Pancreas (tissue), 10 donors: ENCODE results near the gene PRRC2B. TPM values are rescaled to one million over a fixed set of nuclear protein-coding genes. Genes with fewer than 3 reads are reported as not detected.

Experiments used
- ATAC-seq, 4 donors: fragments of 200-7000 bp; cut with Tn5 transposase; one replicate each; pipeline versions ENCODE4 v1.8.0 to v1.9.1; 2020; ENCODE audit warnings: mild to moderate bottlenecking in 4 of 4, moderate library complexity in 4 of 4
- DNase-seq, 6 donors: peaks; one replicate each; pipeline ENCODE4 v3.0.0-alpha.2; 2020
- FAIRE-seq: peaks from 2 replicates; lab custom pipeline; 2012; peaks lifted over from hg19 to GRCh38; lab: Jason Lieb, UNC
- H3K27ac ChIP-seq, 4 donors: fragments of 200-600 bp; sonication (generic); 1 replicate in 3 of 4; 2 replicates in 1 of 4; pipeline versions ENCODE4 v1.5.0 to v1.8.0; 2020
- H3K27me3 ChIP-seq, 4 donors: fragments of 200-600 bp; one replicate each; pipeline ENCODE4 v1.8.0; 2021
- H3K36me3 ChIP-seq, 3 donors: fragments of 200-600 bp; sonication (generic) in 1 of 3; one replicate each; pipeline versions ENCODE4 v1.5.0 to v1.8.0; 2020 to 2021
- H3K4me1 ChIP-seq, 3 donors: fragments of 200-600 bp; one replicate each; pipeline ENCODE4 v1.8.0; 2021
- H3K4me3 ChIP-seq, 4 donors: fragments of 200-600 bp; sonication (generic) in 2 of 4; one replicate each; pipeline versions ENCODE4 v1.5.0 to v1.8.0; 2020 to 2021
- H3K9me3 ChIP-seq, 4 donors: fragments of 200-600 bp; one replicate each; pipeline ENCODE4 v1.8.0; 2021
- CTCF ChIP-seq, 4 donors: fragments of 200-600 bp; sonication (generic) in 3 of 4; IDR thresholded peaks; one replicate each; pipeline versions ENCODE4 v1.5.0 to v1.8.0; 2021; ENCODE audit warnings: antibody characterized with exemption in 4 of 4
- WGBS, 2 donors: extraction: QIAGEN DNeasy Blood & Tissue Kit; methylation state at CpG; one replicate each; pipeline ENCODE4 v1.1.7; 2013; 5-methylcytosine and 5-hydroxymethylcytosine counted together
- intact Hi-C, 3 donors: fragments of 100-400 bp; cut with DNase I; formaldehyde crosslinking; loops; one replicate each; pipeline versions ENCODE4 v1.11.1 to v1.14.2; 2022
- polyA plus RNA-seq, 2 donors: library from polyadenylated mRNA; stranded (reverse); fragments of 200-250 nt; gene quantifications; one replicate each; pipeline ENCODE4 v1.2.3, GENCODE V29; 2013
- total RNA-seq, 6 donors: library from RNA; stranded (reverse); fragmentation: NEBNext Ultra II Directional in 4 of 6; extraction: Animal tissue kit (Norgen Biotek cat#: 25700) in 4 of 6; gene quantifications; one replicate each; pipeline versions ENCODE4 v1.2.1 to v1.2.4, GENCODE V29; 2021 to 2023
- donor health status: healthy with polysubstance abuse.
- donor health status: DM: no; HTN: no; CAD: no; lungs with moderate emphysema.
- donor health status: DM: no; HTN: no; CAD: no.
- donor health status: control.
- donor health status: control.
- donor health status: Bipolar disorder and iron deficiency.
- donor health status: DM: yes; HTN: yes; CAD: no.
- donor health status: DM: no; HTN: no; CAD: no.
- donor health status: DM: no; HTN: no; CAD: no.
- donor health status: DM: yes; HTN: yes; CAD: no.

Gene PRRC2B
- total and polyA plus RNA-seq, 8 donors, result 44.8 to 132 (median 90.3) TPM

DNA sequence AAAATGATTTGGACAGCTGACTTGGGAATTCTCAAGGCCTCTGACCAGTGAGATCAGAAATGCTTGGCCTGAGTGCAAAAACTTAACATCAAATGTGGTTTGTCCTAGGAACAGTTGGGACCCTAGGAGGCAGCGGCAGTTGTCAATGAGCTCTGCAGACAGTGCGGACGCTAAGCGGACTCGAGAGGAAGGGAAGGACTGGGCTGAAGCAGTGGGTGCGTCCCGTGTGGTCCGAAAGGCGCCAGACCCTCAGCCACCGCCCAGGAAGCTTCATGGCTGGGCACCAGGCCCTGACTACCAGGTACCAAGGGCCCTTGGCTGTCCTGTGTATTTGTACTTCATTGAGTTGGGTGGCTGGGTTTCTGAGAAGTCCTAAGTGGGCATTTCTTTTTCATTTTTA is 65.2 kb downstream of the PRRC2B start:
- no peak for FAIRE-seq
- intact Hi-C loops, result no loop called here
- no peak overlapping the region for H3K27ac ChIP-seq
- H3K36me3 ChIP-seq, result peaks cover 4 to 56% (median 26%) of the 10 kb centered on the region in 3 donors
- ATAC-seq, result no peak
- no peak overlapping the region for H3K4me3 ChIP-seq
- no peaks in the 10 kb centered on the region for H3K4me1 ChIP-seq
- no peaks in the 10 kb centered on the region for H3K9me3 ChIP-seq
- peak in 1 of 6 donors; percentile 30 for DNase-seq
- TF ChIP-seq CTCF (IDR thresholded peaks at IDR 0.05), result no peak
- no peaks in the 10 kb centered on the region for H3K27me3 ChIP-seq
- WGBS, 2 donors, result 94 to 98% methylated on average over 10 of the region's 10 CpGs

DNA sequence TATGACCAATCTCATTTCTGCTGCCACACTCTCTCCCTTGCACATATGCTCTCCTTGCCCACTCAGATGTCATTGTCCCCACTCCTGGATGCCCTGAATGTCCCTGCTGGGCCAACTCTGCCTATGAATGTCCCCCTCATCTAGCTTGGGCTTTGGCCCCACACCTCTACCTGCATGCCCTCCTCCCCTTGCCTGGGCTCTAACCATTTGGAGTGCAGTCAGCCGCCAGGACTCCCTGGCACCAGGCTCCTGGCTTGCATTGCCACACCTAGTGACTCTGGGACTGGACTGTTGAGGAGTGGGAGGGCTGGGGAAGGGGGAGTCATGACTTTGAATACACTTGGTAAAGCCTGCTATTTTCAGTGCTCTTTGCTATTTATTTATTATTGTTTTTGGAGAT is 67.3 kb downstream of the PRRC2B start:
- intact Hi-C loops, result no loop called here
- H3K36me3 ChIP-seq, result peaks cover 7 to 64% (median 27%) of the 10 kb centered on the region in 3 donors

GRCh38 chr9:131464354-131465000 is 70.6 kb downstream of the PRRC2B start:
- DNase-seq, result peak in 1 of 6 donors; percentile 52
- no peak for FAIRE-seq
- intact Hi-C loops, result no loop called here

More for the DNA sequence above, 67.3 kb downstream of the PRRC2B start:
- TF ChIP-seq CTCF (IDR thresholded peaks at IDR 0.05), result no peak
- FAIRE-seq, result no peak
- no peaks in the 10 kb centered on the region for H3K9me3 ChIP-seq
- no peak for ATAC-seq
- no peaks in the 10 kb centered on the region for H3K4me1 ChIP-seq
- DNase-seq, result peak in 1 of 6 donors; percentile 14
- no peaks in the 10 kb centered on the region for H3K27me3 ChIP-seq
- no peak overlapping the region for H3K27ac ChIP-seq
- no peak overlapping the region for H3K4me3 ChIP-seq
- WGBS, 2 donors, result 89 to 100% methylated on average over 1 of the region's 1 CpG

GRCh38 chr9:131465401-131465800 is 71.5 kb downstream of the PRRC2B start:
- H3K27ac ChIP-seq, result no peak overlapping the region
- 93 to 94% methylated on average over 6 of the region's 6 CpGs for WGBS, 2 donors
- peaks cover 10 to 72% (median 24%) of the 10 kb centered on the region in 3 donors for H3K36me3 ChIP-seq
- H3K27me3 ChIP-seq, result no peaks in the 10 kb centered on the region
- no peaks in the 10 kb centered on the region for H3K4me1 ChIP-seq
- H3K4me3 ChIP-seq, result no peak overlapping the region
- no peak for TF ChIP-seq CTCF (IDR thresholded peaks at IDR 0.05)
- no peak for FAIRE-seq
- peak in 1 of 6 donors; percentile 8 for DNase-seq
- H3K9me3 ChIP-seq, result no peaks in the 10 kb centered on the region
- no peak for ATAC-seq
- intact Hi-C loops, result no loop called here

More at GRCh38 chr9:131464354-131465000, 70.6 kb downstream of the PRRC2B start:
- Histone ChIP-seq H3K9me3 (no peaks in the 10 kb centered on the region), H3K27ac (no peak overlapping the region), H3K4me3 (no peak overlapping the region), H3K27me3 (no peaks in the 10 kb centered on the region), H3K36me3 (peaks cover 10 to 77% (median 24%) of the 10 kb centered on the region in 3 donors), H3K4me1 (no peaks in the 10 kb centered on the region)
- ATAC-seq, result peak in 2 of 4 donors; percentile 17 to 26
- TF ChIP-seq CTCF (IDR thresholded peaks at IDR 0.05), result no peak
- 84 to 89% methylated on average over 22 to 24 of the region's 24 CpGs for WGBS, 2 donors
